Suppressor macrophage (primary cell): Measurements from ENCODE around the gene ELP4.

ENCODE experiments used
- DNase-seq, 4 experiments: peaks; one replicate each; pipeline ENCODE4 v3.0.0-alpha.2; 2020 to 2022

The ELP4 gene

DNA sequence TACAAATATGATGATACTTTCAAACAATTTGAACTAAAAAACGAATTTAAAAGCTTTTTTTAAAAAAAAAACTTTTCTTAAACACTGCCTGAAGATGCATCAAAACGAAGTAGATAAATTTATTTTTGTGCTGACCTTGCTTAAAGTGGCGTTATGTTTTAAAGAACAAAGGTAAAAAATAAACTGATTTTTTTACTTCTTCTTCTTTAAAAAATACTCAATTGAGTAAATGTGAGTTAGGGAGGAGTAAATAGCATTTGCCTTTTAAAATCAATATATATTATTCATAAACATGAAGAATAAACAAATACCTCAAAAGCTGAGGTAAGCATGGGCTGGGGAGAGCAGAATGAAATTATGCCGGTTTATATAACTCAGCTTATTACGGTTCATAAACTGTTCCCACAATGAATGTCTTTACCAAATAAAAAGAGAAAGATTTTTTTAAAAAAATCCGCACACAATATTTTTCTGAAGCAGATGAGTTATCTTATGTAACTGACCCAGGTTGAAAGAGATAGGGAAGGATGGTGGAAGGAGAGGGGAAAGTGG is 292.5 kb downstream of the ELP4 start:
- no peak for DNase-seq

DNA sequence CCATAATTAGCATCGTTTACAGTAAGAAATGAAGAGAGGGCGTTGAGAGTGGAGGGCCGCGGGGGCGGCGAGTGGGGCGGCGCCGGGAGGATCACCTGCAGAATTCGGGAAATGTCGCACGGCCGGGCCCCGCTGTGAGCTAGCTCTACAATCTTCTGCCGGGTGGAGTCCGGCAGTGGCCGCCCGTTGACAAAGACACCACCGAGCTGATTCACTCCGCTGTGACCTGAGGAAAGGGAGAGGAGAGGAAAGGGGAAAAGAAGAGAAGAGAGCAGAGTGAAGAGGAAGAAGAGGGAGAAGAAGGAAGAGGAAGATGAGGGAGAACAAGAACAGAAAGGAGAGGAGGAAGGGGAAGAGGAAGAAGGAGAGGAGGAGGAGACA is 293.0 kb downstream of the ELP4 start:
- no peak for DNase-seq

DNA sequence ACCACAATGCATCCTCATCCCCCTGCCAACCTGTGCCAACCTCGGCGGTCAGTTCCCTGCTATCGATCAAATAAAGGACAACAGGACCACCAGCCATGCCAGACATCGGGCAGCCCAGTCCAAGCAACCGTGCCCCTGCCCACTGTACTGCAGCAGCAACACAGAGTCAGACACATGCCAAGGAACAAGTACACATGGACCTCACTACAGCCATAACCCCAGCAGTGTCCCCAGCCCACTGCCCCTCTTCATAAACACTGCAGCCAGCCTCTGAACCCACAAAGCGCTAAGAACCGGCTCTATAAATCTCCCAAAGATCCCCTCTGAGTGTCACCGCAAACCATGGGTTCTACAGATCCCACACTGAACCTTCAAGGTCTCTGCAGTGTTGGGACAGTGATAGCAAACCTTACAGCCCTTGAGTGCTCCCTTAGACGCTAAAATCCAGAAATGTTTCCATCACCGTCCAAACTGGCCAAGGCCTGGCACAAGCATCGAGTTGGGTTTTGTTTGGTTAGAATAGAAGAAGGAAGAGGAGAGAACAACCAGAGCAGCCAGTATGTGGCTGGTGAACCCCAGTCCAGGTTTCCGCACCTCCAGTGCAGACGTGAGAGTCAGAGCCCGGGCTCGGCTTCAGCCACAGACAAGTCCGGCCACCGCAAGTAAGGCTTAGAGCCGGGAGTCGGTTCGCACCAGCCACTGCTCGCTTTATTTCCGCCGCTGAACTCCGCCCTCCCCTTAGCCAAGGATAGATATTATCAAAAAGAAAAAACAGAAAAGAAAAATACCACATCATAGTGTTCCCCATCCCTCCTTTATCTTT is 293.6 kb downstream of the ELP4 start:
- DNase-seq = no peak

DNA sequence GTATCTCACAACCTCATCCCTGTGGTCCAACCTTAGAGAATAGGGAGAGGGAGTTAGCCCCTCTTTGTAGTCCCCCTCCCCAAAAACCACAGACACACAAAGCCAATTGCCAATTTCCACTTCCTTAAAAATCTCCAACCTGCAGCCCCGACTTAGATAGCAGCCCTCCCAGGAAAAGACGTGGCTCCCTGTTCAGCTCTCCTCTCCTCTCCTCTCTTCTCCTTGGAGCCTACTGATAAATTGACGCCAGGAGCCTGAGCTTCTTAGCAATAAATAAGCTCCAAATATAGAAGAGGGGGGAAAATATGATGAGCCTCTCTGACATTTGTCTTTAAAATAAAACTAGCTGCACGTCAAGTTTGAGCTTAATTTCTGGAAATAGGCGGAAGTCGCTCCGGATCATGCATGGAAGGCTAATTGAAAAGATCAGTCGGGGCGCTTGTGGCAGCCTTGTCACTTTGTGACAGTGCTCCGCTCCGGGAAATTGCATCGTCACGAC is 294.3 kb downstream of the ELP4 start:
- no peak for DNase-seq

DNA sequence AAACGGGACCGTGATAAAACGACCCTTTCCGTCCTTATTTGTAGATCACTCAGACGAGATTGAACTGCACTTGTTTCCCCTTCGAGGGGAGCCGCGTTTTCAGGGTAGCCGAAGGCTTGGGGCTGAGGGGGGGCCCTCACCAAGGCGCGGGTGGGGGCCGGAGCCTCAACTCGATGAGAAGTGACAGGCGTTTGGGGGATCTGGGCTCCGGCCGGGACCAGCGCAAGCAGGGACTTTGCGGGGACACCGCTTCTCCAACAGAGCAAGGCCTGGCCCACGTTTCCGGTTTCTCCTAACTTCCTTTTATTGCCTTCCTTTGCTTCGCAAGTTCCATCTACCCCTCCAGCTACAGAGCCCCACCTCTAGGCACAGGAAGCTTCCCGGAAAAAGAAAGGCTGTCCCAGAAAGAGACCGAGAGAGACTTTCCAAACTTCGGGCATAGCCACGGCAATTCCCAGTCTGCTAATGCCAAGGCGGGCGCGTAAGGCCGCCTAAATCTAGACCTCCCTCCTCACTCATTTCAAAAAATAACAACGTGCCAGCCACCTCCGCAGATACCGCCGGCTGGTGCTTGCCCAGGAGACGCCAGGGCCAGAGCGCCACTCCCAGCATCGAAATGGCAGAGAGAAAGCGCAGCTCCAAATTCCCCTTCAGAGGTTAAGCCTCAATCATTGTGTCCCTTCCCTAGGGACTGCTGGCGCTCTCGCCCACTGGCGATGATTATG is 294.9 kb downstream of the ELP4 start:
- DNase-seq = peak in 1 of 4 experiments; percentile 22

DNA sequence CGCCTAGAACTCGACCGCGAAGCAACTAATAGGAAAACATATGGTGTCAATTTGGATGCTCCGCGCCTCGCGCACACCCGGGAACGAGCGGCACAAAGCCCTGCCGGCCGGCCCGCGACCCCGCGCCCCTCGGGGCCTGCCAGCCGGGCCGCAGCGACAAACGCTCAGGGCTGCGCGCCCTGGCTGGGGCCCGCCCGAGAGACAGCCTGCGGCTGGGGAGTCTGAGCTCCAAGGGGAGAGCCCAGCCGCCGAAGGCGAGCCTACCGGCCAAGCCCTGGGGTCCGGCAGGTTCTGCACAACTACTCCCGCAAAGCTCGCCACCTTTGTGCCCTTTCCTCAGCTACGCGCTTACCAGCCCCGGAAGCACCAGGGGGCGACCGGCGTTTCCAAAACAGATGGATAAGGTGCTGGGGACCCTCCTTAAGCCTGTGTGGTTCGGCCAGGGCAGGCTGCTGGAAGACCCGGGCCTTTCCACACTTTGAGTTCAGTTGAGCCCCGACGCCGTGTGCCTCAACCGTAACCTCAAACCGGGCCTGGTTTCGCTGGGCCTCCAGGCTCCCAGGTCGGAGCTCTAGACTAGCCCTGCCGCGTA is 295.6 kb downstream of the ELP4 start:
- DNase-seq = no peak

DNA sequence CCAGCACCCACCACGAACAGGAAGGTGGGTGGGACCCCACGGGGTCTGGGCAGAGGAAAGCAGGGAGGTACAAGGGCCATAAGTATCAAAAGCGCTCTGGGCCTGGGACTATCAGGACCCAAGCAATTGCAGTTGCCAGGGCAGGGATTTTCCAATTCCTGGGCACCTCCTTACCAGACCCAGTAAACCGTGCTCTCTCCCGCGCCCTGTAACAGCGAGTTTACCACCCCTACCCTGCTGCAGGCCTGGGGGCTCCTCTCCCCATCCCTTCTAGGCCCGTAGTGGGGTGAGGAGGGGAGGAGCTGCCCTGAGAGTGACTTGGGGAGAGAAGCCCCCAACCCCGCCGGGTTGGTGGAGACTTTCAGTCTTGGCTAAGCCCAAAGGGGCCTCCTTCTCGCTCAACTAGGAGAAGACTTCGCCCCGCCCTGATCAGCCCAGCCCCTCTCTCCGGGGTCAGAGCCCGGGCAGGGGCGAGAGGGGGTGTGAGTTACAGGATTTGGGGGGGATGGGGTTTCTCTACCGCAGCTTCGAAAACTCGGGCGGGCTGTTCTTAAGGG is 296.1 kb downstream of the ELP4 start:
- DNase-seq = no peak

DNA sequence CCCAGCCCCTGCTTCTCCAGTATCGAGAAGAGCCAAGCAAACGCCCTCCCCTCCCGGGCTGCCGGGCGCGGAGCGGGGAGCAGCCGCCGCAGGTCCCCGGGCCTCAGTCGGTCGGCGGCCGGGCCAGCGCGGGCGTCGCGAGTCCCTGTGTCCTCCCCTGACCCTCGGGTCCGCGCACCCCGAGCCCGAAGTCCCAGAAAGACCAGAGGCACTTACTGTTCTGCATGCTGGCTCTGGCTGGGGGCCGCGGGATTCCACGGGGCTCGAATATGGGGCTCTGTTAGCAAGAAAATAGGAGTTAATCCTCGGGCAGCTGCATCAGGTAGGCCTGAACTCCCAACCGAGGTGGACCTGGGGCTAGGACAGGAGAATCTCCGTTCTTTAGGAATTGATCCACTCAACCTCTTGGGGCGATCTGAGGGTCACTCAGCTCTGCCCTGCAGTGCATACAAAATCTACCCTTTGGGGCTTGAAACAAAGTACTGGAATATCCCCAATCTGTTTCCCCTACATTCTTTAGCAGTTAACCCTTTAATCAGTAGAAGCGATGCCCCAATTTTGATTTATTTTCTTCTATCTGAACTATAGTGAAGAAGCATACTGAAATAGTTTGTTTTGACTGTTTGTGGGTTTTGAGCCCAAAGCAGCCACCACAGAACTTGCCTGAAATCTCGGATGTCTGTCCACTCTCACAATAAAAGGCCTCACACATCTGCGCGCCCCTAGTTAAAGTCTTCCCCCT is 296.8 kb downstream of the ELP4 start:
- DNase-seq = no peak

DNA sequence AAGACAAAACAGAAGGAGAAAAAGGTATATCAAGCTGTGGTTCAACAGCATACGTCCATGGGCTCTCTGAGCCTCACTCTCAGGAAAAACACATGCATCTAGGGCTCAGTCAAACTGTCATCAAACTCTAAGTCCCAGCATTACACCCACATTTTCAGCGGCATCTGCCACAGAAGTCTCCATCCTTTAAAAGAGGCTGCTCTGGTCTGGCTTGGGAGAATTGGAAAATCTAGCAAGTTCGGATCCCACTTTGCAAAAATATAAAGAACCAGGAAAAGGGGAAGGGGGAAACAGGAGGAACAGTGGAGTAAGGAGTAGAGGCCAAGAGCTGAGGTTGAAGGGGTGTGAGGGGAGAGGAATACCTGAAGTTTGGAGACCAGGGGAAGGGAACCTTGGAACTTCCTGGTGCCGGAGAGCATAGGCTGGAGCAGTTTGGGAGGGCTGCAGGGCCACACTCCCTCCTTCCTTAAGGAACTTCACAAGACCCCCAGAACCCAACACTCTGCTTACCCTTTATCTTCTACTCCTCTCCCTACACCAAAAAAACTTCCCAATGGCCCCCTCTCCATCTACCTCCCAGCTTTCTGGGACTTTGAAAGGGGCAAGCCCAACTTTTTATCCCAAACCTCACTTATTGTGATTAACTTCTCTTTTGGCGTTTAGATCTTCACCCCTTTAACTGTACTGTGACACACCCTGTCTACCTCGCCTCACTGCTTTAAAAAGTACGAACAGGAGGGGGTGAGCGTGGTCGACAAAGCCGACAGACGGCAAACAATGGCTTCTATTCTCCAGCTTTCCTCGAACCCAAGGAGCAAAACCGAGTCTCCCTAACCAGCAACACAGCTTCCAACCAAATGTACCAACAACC is 297.6 kb downstream of the ELP4 start:
- DNase-seq = no peak

DNA sequence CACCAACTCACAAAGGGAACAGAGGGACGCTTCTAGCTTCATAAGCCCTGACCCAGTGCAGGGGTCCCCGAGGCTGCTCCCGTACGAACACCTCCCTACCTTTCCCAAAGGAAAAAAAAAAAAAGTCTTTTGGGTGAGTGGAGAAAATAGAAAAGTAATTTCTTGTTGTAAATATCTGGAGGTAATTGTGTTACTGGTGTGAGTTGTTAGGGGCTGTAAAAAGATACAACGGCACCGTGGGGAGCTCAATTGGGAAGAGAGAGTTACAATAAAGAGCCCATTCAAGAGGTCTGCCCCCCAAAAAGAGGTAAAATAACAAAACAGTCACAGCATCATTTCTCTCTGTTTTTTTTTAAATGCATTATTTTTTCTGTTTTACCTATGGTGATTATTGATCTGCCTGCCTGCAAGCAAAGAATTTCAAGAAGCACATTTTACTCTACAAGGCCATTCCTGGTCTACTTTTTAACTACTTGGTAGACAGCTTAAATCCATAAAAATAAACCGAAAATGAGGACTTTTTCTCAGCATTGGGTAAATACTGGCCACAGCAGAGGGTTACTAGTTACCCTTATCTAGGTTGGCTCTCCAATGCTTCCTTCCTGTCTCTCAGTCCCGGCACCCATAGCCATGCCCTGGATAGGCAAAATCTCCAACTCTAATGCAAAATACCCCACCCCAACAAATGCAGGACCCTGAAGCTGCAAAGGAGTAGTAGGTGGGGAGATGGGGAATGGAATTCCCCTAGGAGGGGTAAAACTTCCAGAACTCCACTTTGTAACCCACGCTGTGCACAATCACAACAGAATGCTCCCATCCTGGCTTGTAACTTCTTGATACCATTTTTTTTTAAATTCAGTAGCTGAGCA is 298.5 kb downstream of the ELP4 start:
- no peak for DNase-seq

DNA sequence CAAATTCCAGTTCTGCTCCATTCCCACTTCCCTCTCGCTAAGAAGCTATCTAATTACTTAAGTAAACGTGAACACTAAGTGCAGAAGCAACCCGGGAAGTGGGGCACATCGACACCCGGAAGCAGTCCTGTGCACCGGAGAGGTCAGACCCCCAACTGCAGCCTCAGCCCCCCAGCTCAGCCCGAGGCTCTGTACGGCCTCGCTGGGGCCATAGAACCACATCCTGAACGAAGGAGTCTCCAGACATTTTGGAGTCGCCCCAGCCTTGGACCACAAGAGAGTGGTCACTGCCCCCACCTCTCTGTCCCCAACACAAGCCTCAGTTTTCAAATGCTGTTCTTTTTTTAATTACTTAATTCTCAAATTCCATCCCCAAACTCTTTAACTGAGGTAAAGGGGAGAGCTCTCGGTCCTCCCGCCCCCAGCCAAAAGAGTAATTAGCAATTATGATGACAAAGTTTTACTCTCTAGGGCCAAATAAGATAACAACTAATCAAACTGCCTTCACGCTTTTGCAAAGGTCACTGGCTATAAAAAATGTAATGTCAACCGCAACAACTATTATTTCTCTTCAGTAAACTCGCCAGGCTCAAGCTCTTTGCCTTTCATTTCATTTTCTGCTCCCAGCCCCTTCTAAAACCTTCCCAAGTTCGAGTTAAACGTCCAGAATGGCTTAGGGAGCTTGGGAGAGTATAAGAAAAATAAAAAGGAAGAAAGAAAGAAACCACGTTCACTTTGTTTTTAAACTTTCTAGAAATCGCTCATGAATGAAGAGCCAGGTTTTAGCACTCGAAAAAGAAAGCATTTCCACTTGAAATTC is 299.4 kb downstream of the ELP4 start:
- no peak for DNase-seq

DNA sequence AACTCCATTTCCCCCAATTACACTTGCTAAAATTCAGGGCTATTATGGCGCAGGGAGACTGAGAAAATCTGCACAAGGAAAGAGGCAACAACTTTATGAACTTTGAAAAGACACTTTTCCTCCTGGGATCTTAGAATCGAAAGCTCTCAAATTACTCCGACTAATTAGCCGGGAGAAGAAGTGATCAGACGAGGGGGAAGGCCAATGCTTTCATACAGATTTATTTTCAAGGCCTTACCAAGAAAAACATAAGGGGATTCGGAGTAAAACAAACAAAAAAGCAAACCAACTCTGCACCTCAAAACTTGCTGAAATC is 299.9 kb downstream of the ELP4 start:
- DNase-seq = no peak

DNA sequence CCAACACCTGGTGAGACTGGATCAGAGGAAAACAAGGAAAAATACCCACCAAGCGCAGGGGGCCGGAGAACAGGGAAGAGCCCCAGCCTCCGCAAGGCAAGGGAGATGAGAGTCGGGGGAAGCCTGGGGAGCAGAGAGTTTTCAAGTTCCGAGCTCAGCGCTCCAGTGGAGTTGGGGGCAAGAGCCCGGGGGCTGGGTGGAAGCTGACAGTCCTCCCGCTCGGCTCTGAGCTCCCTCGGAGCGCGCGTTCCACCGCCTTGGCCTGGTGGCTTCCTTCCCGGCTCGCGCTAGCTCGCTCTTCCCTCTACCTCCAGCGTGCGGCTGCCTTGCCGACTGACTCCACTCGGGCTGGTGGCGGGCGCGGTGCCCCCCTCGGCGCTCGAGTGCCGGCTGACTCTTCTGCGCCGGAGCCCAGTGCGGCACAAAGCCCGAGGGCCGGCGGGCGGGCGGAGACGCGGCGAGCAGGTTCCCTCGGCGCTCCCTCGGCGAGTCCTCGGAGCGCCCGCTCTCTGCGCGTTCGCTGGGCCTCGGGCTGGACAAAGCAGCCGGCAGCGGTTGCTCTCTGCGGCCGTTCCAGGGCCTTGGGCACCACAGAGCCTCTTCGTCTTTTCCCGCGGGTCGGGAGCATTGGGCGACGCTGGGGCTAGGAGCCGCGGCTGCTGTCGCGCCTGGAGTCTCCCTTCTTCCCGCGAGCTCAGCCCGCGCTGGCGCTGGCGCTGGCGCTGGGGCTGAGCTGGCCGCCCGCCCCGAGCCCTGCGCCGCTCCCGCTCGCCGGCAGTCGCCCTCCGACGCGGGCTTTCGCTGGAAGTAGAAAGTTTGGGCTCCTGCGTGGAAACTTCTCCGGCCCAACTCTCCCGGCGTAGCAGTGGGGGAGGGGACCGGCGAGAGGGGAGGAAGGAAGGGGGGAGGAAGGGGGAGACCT is 300.6 kb downstream of the ELP4 start:
- peak in 3 of 4 experiments; percentile 16 to 50 (median 36) for DNase-seq

DNA sequence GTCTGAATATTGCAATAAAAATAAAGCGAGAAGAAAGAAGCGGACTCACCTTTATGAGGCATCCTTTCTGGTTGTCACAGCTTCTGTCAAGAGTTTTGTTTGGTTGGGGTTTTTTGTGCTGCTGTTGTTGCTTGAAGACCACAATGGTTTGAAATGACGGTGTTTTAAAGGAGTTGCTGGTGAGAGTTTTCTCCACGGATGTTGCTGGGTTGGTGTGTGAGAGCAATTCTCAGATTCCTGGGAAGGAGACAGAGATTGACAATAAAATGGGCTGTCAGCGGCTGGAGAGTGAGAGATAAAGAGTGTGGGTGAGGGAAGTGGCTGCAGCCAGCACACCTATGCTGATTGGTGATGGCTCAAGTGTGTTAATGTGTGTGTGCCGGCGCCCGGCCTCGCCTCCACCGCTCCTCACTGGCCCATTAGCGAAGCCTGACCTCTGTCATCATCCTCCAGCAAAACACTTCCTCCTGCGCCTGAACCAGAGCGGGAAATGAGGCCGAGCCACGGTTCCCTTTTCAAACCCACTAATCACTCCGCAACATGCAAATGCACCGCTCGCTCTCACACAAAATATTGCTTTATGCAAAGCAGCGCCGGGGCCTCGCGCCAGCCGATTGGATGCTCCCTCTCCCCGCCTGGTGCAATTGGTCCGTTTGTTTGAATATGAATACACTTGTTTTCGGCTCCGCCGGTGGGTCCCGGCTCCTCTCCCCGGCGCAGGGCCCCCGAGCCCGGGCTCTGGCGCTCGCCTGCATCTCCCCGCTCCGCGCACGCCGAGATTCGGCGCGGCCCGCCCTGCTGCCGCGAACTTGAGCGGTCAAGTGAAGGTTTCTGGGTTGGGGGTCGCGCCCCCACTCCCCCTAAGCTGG is 301.4 kb downstream of the ELP4 start, which contains the start of gene PAX6:
PAX6 (minus strand) TSS at position 544 of the 869 bp plus-strand sequence. CDS start 4,911 bp downstream, outside the sequence.
- peak; percentile 76 to 87 (median 86) for DNase-seq

DNA sequence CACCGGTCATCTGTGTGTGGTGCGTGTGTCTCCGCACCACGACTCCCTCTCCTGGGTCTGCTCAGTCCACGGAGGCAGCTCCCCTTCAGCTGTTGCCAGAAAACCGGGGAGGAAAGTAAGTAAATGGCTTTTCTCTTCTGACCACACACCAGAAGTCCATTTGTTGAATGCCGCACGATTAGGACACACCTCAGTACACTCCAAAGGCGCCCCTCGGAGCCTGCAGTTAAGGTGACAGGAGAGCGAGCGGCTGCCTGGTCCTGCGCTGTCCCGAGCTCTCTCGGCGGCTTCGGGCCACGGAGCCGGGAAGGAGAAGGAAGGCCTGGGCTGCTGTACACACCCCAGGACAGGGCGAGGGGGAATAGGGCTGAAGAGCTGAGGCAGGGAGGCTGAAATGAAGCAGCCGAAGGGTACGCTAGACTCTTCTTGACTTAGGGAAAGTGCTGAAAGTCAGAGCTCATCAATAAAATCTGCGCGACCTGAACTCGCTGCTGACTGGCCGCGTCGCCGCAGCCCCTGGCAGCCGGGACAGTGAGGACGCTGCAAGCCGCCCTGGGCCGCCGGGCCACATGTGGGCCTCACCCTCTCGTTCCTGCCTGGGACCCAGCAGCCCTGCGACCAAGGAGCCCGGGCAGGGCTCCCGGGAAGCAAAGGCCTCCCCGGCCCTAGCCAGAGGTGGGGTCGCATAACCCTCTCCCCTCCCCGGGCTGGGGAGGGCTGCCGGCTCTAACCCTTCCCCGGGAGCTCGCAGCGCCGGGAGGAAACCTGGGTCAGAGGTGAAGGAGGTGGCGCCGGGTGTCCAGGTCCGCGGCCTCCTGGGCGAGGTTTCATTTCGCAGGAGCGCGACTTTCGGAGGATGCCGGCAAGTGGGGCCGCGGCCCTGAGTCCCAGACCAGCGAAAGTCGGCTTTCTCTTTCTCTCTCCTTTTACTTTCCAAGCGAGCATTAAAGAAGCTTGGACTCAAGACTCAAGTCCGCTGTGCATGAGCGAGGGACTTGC is 303.1 kb downstream of the ELP4 start:
- peak in 1 of 4 experiments; percentile 36 for DNase-seq
